ENCODE data around the gene SEC14L2.

Gene SEC14L2

GRCh38 chr22:30396871-30397655 is at the start of gene SEC14L2:
Gene SEC14L2 (plus strand): TSS chr22:30397018. CDS start chr22:30397117, 99 bp downstream.
- peak; percentile 91 for DNase-seq (ENCODE audit: low spot score)

GRCh38 chr22:30347255-30347892 is 49.4 kb upstream of the SEC14L2 start:
- DNase-seq (ENCODE audit: low spot score) = no peak

GRCh38 chr22:30348404-30348803 is 48.4 kb upstream of the SEC14L2 start:
- DNase-seq (ENCODE audit: low spot score) = no peak

GRCh38 chr22:30348809-30349208 is 48.0 kb upstream of the SEC14L2 start:
- DNase-seq (ENCODE audit: low spot score) = peak; percentile 36

- no peak for DNase-seq (ENCODE audit: low spot score)
Measured at GRCh38 chr22:30351226-30351625, 45.6 kb upstream of the SEC14L2 start.

GRCh38 chr22:30354644-30355043 is 42.2 kb upstream of the SEC14L2 start:
- DNase-seq (ENCODE audit: low spot score) = no peak

- DNase-seq (ENCODE audit: low spot score) = peak; percentile 97
Measured at GRCh38 chr22:30356449-30357235, 40.2 kb upstream of the SEC14L2 start, which contains the start of the genes CCDC157 and SF3A1. Gene CCDC157 (plus strand): TSS chr22:30357007. CDS start chr22:30366001, 8,994 bp downstream. Gene SF3A1 (minus strand): TSS chr22:30356894. CDS start chr22:30356792, 102 bp downstream.

- DNase-seq (ENCODE audit: low spot score) = no peak
Measured at GRCh38 chr22:30357236-30357570, 39.6 kb upstream of the SEC14L2 start.

- no peak for DNase-seq (ENCODE audit: low spot score)
Measured at GRCh38 chr22:30357650-30358215, 39.1 kb upstream of the SEC14L2 start.

GRCh38 chr22:30358541-30358940 is 38.3 kb upstream of the SEC14L2 start:
- DNase-seq (ENCODE audit: low spot score) = no peak

GRCh38 chr22:30361916-30362650 is 34.7 kb upstream of the SEC14L2 start:
- DNase-seq (ENCODE audit: low spot score) = no peak

- no peak for DNase-seq (ENCODE audit: low spot score)
Measured at GRCh38 chr22:30362651-30363281, 34.1 kb upstream of the SEC14L2 start.

- DNase-seq (ENCODE audit: low spot score) = no peak
Measured at GRCh38 chr22:30365891-30366290, 30.9 kb upstream of the SEC14L2 start.

- DNase-seq (ENCODE audit: low spot score) = no peak
Measured at GRCh38 chr22:30368420-30368819, 28.4 kb upstream of the SEC14L2 start.

- DNase-seq (ENCODE audit: low spot score) = no peak
Measured at GRCh38 chr22:30370641-30371230, 26.1 kb upstream of the SEC14L2 start.

- no peak for DNase-seq (ENCODE audit: low spot score)
Measured at GRCh38 chr22:30371321-30371720, 25.5 kb upstream of the SEC14L2 start.

- DNase-seq (ENCODE audit: low spot score) = no peak
Measured at GRCh38 chr22:30371981-30372380, 24.8 kb upstream of the SEC14L2 start.

- DNase-seq (ENCODE audit: low spot score) = no peak
Measured at GRCh38 chr22:30372915-30373314, 23.9 kb upstream of the SEC14L2 start.

- DNase-seq (ENCODE audit: low spot score) = no peak
Measured at GRCh38 chr22:30373331-30374325, 23.2 kb upstream of the SEC14L2 start.

Measured in GM03348 (cell line).